ENCODE results near the gene RETREG1.

GRCh38 chr5:16602182-16602581 is 14.6 kb downstream of the RETREG1 start:
- TF ChIP-seq REST (IDR thresholded peaks at IDR 0.05; ENCODE audit: low read depth, low read length) (no peak), SMC3 (IDR thresholded peaks at IDR 0.05; ENCODE audit: low read depth, low read length) (no peak), CTCF (IDR thresholded peaks at IDR 0.05) (no peak), NRF1 (IDR thresholded peaks at IDR 0.05; ENCODE audit: low read depth, low read length) (no peak), POLR2AphosphoS5 (IDR thresholded peaks at IDR 0.05; ENCODE audit: low read depth, low read length) (no peak), ELF1 (IDR thresholded peaks at IDR 0.05) (no peak), MAX (IDR thresholded peaks at IDR 0.05; ENCODE audit: low read depth) (no peak)

Measured in SK-N-SH (cell line).